Measurements from ENCODE around the gene MIDN. TPM values are rescaled to one million over a fixed set of nuclear protein-coding genes. Genes with fewer than 3 reads are reported as not detected.

MIDN gene
- total and polyA plus RNA-seq, 5 donors from 2014 or later = 1.4 to 126 (median 2.1) TPM

- no peak overlapping the region for H3K4me3 Mint-ChIP-seq
- H3K9me3 Mint-ChIP-seq = no peaks in the 10 kb centered on the region
- Histone ChIP-seq H3K4me3 (ENCODE audit: low read depth, low read length) (no peak overlapping the region), H3K27ac (ENCODE audit: insufficient read depth, low read length, poor library complexity, severe bottlenecking) (no peak overlapping the region), H3K36me3 (ENCODE audit: control insufficient read depth, insufficient read depth, low read length) (no peaks in the 10 kb centered on the region), H3K9me3 (ENCODE audit: control insufficient read depth in 2 of 2, low read length in 2 of 2) (no peaks in the 10 kb centered on the region), H3K4me1 (ENCODE audit: control insufficient read depth, insufficient read depth, low read length, poor library complexity, severe bottlenecking) (no peaks in the 10 kb centered on the region), H3K27me3 (ENCODE audit: control insufficient read depth, insufficient read depth, low read length) (no peaks in the 10 kb centered on the region)
- no peaks in the 10 kb centered on the region for H3K27me3 Mint-ChIP-seq
- DNase-seq (no peak), ATAC-seq (ENCODE audit: low read depth in 2 of 2) (no peak)
- H3K36me3 Mint-ChIP-seq = no peaks in the 10 kb centered on the region
- no peak overlapping the region for H3K27ac Mint-ChIP-seq
- peaks cover 0 to 2% (median 0%) of the 10 kb centered on the region in 4 donors for H3K4me1 Mint-ChIP-seq
Measured at GRCh38 chr19:1229056-1229923, 19.1 kb upstream of the MIDN start.

DNA sequence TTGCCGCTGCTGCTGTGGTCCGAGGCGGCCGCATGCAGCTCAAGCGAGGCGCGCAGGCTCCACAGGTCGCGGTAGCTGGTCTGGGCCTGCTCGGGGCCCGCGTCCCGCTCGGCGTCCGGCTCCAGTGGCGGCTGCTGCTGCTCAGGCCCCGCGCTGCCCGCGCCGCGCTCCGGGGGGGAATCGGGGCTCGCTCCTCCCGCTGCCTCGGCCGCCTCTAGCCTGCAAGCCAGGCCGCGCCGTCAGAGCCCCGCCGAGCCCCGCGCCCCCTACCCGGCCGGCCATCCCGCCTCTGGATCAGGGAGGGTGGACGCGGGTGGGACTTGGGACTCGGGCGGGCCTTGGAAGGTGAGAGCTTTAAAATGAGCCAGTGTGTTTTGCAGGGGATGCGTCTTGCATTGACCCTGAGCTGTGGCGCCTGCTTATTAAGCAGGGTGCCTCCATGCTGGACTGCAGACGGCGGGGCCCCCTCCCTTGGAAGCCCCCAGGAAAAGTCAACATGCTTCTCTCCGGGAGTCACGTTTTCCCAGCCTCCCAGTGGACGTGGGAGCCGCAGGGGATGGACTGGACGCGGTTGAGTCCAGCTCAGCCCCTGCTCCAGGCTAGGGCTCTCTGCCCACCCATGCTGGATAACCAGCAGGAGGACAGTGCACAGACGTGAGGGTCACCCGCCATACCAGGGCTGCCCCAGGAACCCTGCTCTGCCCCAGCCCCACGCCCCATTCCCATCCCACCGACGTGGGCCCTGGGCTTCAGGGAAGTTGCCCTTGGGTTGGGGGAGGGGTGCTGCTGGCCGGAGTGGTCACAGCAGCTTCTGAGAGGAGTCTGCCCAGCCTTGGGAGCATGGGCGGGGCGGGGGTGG is 18.2 kb upstream of the MIDN start:
- no peaks in the 10 kb centered on the region for H3K4me1 ChIP-seq (ENCODE audit: control insufficient read depth, insufficient read depth, low read length, poor library complexity, severe bottlenecking)
- H3K27ac ChIP-seq (ENCODE audit: insufficient read depth, low read length, poor library complexity, severe bottlenecking) = no peak overlapping the region
- no peak overlapping the region for H3K4me3 Mint-ChIP-seq
- no peaks in the 10 kb centered on the region for H3K36me3 Mint-ChIP-seq
- H3K27me3 ChIP-seq (ENCODE audit: control insufficient read depth, insufficient read depth, low read length) = no peaks in the 10 kb centered on the region
- no peaks in the 10 kb centered on the region for H3K9me3 Mint-ChIP-seq
- H3K27ac Mint-ChIP-seq = no peak overlapping the region
- no peaks in the 10 kb centered on the region for H3K27me3 Mint-ChIP-seq
- ATAC-seq (ENCODE audit: low read depth in 2 of 2) (no peak), DNase-seq (no peak)
- H3K9me3 ChIP-seq (ENCODE audit: control insufficient read depth in 2 of 2, low read length in 2 of 2) = no peaks in the 10 kb centered on the region
- H3K4me3 ChIP-seq (ENCODE audit: low read depth, low read length) = no peak overlapping the region
- H3K4me1 Mint-ChIP-seq = peaks cover 0 to 2% (median 0%) of the 10 kb centered on the region in 4 donors
- no peaks in the 10 kb centered on the region for H3K36me3 ChIP-seq (ENCODE audit: control insufficient read depth, insufficient read depth, low read length)

- DNase-seq = no peak
- H3K4me1 ChIP-seq (ENCODE audit: control insufficient read depth, insufficient read depth, low read length, poor library complexity, severe bottlenecking) = no peaks in the 10 kb centered on the region
- Mint-ChIP-seq H3K36me3 (no peaks in the 10 kb centered on the region), H3K9me3 (no peaks in the 10 kb centered on the region), H3K4me3 (no peak overlapping the region), H3K27ac (no peak overlapping the region), H3K27me3 (no peaks in the 10 kb centered on the region), H3K4me1 (peaks cover 0 to 2% (median 0%) of the 10 kb centered on the region in 4 donors)
- no peak overlapping the region for H3K4me3 ChIP-seq (ENCODE audit: low read depth, low read length)
- H3K27ac ChIP-seq (ENCODE audit: insufficient read depth, low read length, poor library complexity, severe bottlenecking) = no peak overlapping the region
- no peaks in the 10 kb centered on the region for H3K36me3 ChIP-seq (ENCODE audit: control insufficient read depth, insufficient read depth, low read length)
- no peaks in the 10 kb centered on the region for H3K27me3 ChIP-seq (ENCODE audit: control insufficient read depth, insufficient read depth, low read length)
- ATAC-seq (ENCODE audit: low read depth in 2 of 2) = no peak
- no peaks in the 10 kb centered on the region for H3K9me3 ChIP-seq (ENCODE audit: control insufficient read depth in 2 of 2, low read length in 2 of 2)
Measured at GRCh38 chr19:1230783-1231489, 17.4 kb upstream of the MIDN start.

GRCh38 chr19:1231729-1232637 is 16.4 kb upstream of the MIDN start:
- DNase-seq (no peak), ATAC-seq (ENCODE audit: low read depth in 2 of 2) (no peak)
- H3K4me1 Mint-ChIP-seq = peaks cover 0 to 2% (median 0%) of the 10 kb centered on the region in 4 donors
- H3K9me3 Mint-ChIP-seq = no peaks in the 10 kb centered on the region
- no peak overlapping the region for H3K4me3 ChIP-seq (ENCODE audit: low read depth, low read length)
- H3K36me3 ChIP-seq (ENCODE audit: control insufficient read depth, insufficient read depth, low read length) = no peaks in the 10 kb centered on the region
- no peaks in the 10 kb centered on the region for H3K27me3 Mint-ChIP-seq
- H3K9me3 ChIP-seq (ENCODE audit: control insufficient read depth in 2 of 2, low read length in 2 of 2) = no peaks in the 10 kb centered on the region
- peak overlapping the region in 1 of 3 donors; percentile 86 for H3K27ac Mint-ChIP-seq
- H3K36me3 Mint-ChIP-seq = no peaks in the 10 kb centered on the region
- H3K27ac ChIP-seq (ENCODE audit: insufficient read depth, low read length, poor library complexity, severe bottlenecking) = no peak overlapping the region
- H3K4me3 Mint-ChIP-seq = peak overlapping the region in 1 of 4 donors; percentile 62
- peaks cover 2% of the 10 kb centered on the region for H3K4me1 ChIP-seq (ENCODE audit: control insufficient read depth, insufficient read depth, low read length, poor library complexity, severe bottlenecking)
- no peaks in the 10 kb centered on the region for H3K27me3 ChIP-seq (ENCODE audit: control insufficient read depth, insufficient read depth, low read length)

GRCh38 chr19:1232652-1233072 is 15.7 kb upstream of the MIDN start:
- Mint-ChIP-seq H3K4me3 (peak overlapping the region in 1 of 4 donors; percentile 62), H3K9me3 (no peaks in the 10 kb centered on the region), H3K27ac (no peak overlapping the region), H3K27me3 (no peaks in the 10 kb centered on the region), H3K4me1 (peaks cover 0 to 2% (median 0%) of the 10 kb centered on the region in 4 donors), H3K36me3 (no peaks in the 10 kb centered on the region)
- ATAC-seq (ENCODE audit: low read depth in 2 of 2) (no peak), DNase-seq (no peak)
- Histone ChIP-seq H3K9me3 (ENCODE audit: control insufficient read depth in 2 of 2, low read length in 2 of 2) (no peaks in the 10 kb centered on the region), H3K27ac (ENCODE audit: insufficient read depth, low read length, poor library complexity, severe bottlenecking) (no peak overlapping the region), H3K4me1 (ENCODE audit: control insufficient read depth, insufficient read depth, low read length, poor library complexity, severe bottlenecking) (peaks cover 7% of the 10 kb centered on the region), H3K4me3 (ENCODE audit: low read depth, low read length) (no peak overlapping the region), H3K36me3 (ENCODE audit: control insufficient read depth, insufficient read depth, low read length) (no peaks in the 10 kb centered on the region), H3K27me3 (ENCODE audit: control insufficient read depth, insufficient read depth, low read length) (no peaks in the 10 kb centered on the region)

GRCh38 chr19:1233115-1233667 is 15.2 kb upstream of the MIDN start:
- H3K4me3 ChIP-seq (ENCODE audit: low read depth, low read length) = no peak overlapping the region
- H3K36me3 ChIP-seq (ENCODE audit: control insufficient read depth, insufficient read depth, low read length) = no peaks in the 10 kb centered on the region
- H3K4me3 Mint-ChIP-seq = no peak overlapping the region
- ATAC-seq (ENCODE audit: low read depth in 2 of 2) (no peak), DNase-seq (no peak)
- H3K9me3 Mint-ChIP-seq = no peaks in the 10 kb centered on the region
- H3K27me3 Mint-ChIP-seq = peaks cover 1% of the 10 kb centered on the region
- H3K4me1 Mint-ChIP-seq = peaks cover 0 to 3% (median 0%) of the 10 kb centered on the region in 4 donors
- no peaks in the 10 kb centered on the region for H3K27me3 ChIP-seq (ENCODE audit: control insufficient read depth, insufficient read depth, low read length)
- no peak overlapping the region for H3K27ac ChIP-seq (ENCODE audit: insufficient read depth, low read length, poor library complexity, severe bottlenecking)
- H3K27ac Mint-ChIP-seq = no peak overlapping the region
- peaks cover 10% of the 10 kb centered on the region for H3K4me1 ChIP-seq (ENCODE audit: control insufficient read depth, insufficient read depth, low read length, poor library complexity, severe bottlenecking)
- no peaks in the 10 kb centered on the region for H3K36me3 Mint-ChIP-seq
- H3K9me3 ChIP-seq (ENCODE audit: control insufficient read depth in 2 of 2, low read length in 2 of 2) = no peaks in the 10 kb centered on the region
